SK-N-SH treated with all-trans-retinoic acid at 6 μM for 48 hours (cell line): ENCODE results near the gene PER1.

Source experiments
- ATAC-seq: fragments of 200-7000 bp; cut with Tn5 transposase; 3 replicates; pipeline ENCODE4 v1.9.1; 2020; ENCODE audit warnings: mild to moderate bottlenecking, moderate library complexity
- ARNTL ChIP-seq: fragments of 450-650 bp; formaldehyde crosslinking; IDR thresholded peaks from 2 replicates; pipeline ENCODE4 v1.5.0; 2020; ENCODE audit warnings: low read depth, mild to moderate bottlenecking, moderate library complexity, borderline replicate concordance
- BACH2 ChIP-seq: fragments of 250-450 bp; sonication (Bioruptor Pico); IDR thresholded peaks from 2 replicates; pipeline ENCODE4 v1.9.0; 2021; ENCODE audit warnings: mild to moderate bottlenecking, borderline replicate concordance
- CSDC2 ChIP-seq: fragments of 250-450 bp; sonication (Bioruptor Pico); IDR thresholded peaks from 2 replicates; pipeline ENCODE4 v1.5.0; 2020; ENCODE audit warnings: mild to moderate bottlenecking, moderate library complexity
- ESRRG ChIP-seq: fragments of 250-450 bp; sonication (Bioruptor Pico); IDR thresholded peaks from 2 replicates; pipeline ENCODE4 v1.6.1; 2021; ENCODE audit warnings: mild to moderate bottlenecking
- GLIS3 ChIP-seq: fragments of 250-450 bp; sonication (Bioruptor Pico); IDR thresholded peaks from 2 replicates; pipeline ENCODE4 v1.5.0; 2020; ENCODE audit warnings: mild to moderate bottlenecking, moderate library complexity
- ISL1 ChIP-seq: fragments of 250-450 bp; sonication (Bioruptor Pico); IDR thresholded peaks from 2 replicates; pipeline ENCODE4 v2.1.2; 2022; ENCODE audit warnings: mild to moderate bottlenecking, moderate library complexity
- OSR1 ChIP-seq: fragments of 250-450 bp; sonication (Bioruptor Pico); IDR thresholded peaks from 2 replicates; pipeline ENCODE4 v1.8.0; 2022; ENCODE audit warnings: moderate library complexity, mild to moderate bottlenecking, inconsistent platforms
- PPARA ChIP-seq: fragments of 250-450 bp; sonication (Bioruptor Pico); IDR thresholded peaks from 2 replicates; pipeline ENCODE4 v1.5.0; 2020; ENCODE audit warnings: mild to moderate bottlenecking, borderline replicate concordance
- SNAI2 ChIP-seq: fragments of 250-450 bp; sonication (Bioruptor Pico); IDR thresholded peaks from 2 replicates; pipeline ENCODE4 v1.5.0; 2020; ENCODE audit warnings: mild to moderate bottlenecking, moderate library complexity
- ZNF8 ChIP-seq: fragments of 450-650 bp; formaldehyde crosslinking; IDR thresholded peaks from 2 replicates; pipeline ENCODE4 v1.5.0; 2020; ENCODE audit warnings: mild to moderate bottlenecking, moderate library complexity
- TF ChIP-seq, protein P1 (sequence below): fragments of 250-450 bp; sonication (Bioruptor Pico); IDR thresholded peaks from 2 replicates; pipeline ENCODE4 v1.8.0; 2020; ENCODE audit warnings: mild to moderate bottlenecking, moderate library complexity, borderline replicate concordance
- TF ChIP-seq, protein P2 (sequence below): fragments of 250-450 bp; sonication (Bioruptor Pico); IDR thresholded peaks from 2 replicates; pipeline ENCODE4 v1.5.1; 2021; ENCODE audit warnings: mild to moderate bottlenecking, moderate library complexity
- TF ChIP-seq, protein P3 (sequence below): fragments of 250-450 bp; sonication (Bioruptor Pico); IDR thresholded peaks from 2 replicates; pipeline ENCODE4 v1.8.0; 2021; ENCODE audit warnings: low read depth, mild to moderate bottlenecking, moderate library complexity, borderline replicate concordance
- TF ChIP-seq, protein P4 (sequence below): fragments of 250-450 bp; sonication (Bioruptor Pico); IDR thresholded peaks from 2 replicates; pipeline ENCODE4 v1.5.0; 2020; ENCODE audit warnings: mild to moderate bottlenecking, moderate library complexity

Gene PER1

DNA sequence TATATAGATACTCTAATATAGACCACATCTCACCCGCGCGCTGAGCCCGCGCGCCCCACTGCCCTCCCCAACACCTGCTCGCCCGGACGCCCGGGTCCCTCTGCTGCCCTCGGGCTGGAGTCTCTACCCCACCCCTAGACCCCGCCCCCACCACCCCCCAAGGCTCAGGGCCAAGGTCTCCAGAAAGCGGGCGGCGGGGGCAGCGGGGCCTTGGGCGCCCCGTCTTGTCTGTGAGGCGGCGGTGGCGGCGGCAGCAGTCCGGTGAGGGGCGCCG is 30.9 kb downstream of the PER1 start:
- ATAC-seq = no peak
- no peak for TF ChIP-seq SNAI2 (CRISPR knock-in tag)
- no peak for TF ChIP-seq ZNF8
- TF ChIP-seq, protein P1, sequence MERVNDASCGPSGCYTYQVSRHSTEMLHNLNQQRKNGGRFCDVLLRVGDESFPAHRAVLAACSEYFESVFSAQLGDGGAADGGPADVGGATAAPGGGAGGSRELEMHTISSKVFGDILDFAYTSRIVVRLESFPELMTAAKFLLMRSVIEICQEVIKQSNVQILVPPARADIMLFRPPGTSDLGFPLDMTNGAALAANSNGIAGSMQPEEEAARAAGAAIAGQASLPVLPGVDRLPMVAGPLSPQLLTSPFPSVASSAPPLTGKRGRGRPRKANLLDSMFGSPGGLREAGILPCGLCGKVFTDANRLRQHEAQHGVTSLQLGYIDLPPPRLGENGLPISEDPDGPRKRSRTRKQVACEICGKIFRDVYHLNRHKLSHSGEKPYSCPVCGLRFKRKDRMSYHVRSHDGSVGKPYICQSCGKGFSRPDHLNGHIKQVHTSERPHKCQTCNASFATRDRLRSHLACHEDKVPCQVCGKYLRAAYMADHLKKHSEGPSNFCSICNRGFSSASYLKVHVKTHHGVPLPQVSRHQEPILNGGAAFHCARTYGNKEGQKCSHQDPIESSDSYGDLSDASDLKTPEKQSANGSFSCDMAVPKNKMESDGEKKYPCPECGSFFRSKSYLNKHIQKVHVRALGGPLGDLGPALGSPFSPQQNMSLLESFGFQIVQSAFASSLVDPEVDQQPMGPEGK = no peak
- no peak for TF ChIP-seq PPARA (CRISPR knock-in tag)
- TF ChIP-seq CSDC2 (CRISPR knock-in tag) = no peak
- TF ChIP-seq, protein P2, sequence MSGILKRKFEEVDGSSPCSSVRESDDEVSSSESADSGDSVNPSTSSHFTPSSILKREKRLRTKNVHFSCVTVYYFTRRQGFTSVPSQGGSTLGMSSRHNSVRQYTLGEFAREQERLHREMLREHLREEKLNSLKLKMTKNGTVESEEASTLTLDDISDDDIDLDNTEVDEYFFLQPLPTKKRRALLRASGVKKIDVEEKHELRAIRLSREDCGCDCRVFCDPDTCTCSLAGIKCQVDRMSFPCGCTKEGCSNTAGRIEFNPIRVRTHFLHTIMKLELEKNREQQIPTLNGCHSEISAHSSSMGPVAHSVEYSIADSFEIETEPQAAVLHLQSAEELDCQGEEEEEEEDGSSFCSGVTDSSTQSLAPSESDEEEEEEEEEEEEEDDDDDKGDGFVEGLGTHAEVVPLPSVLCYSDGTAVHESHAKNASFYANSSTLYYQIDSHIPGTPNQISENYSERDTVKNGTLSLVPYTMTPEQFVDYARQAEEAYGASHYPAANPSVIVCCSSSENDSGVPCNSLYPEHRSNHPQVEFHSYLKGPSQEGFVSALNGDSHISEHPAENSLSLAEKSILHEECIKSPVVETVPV (CRISPR knock-in tag) = no peak
- TF ChIP-seq, protein P3, sequence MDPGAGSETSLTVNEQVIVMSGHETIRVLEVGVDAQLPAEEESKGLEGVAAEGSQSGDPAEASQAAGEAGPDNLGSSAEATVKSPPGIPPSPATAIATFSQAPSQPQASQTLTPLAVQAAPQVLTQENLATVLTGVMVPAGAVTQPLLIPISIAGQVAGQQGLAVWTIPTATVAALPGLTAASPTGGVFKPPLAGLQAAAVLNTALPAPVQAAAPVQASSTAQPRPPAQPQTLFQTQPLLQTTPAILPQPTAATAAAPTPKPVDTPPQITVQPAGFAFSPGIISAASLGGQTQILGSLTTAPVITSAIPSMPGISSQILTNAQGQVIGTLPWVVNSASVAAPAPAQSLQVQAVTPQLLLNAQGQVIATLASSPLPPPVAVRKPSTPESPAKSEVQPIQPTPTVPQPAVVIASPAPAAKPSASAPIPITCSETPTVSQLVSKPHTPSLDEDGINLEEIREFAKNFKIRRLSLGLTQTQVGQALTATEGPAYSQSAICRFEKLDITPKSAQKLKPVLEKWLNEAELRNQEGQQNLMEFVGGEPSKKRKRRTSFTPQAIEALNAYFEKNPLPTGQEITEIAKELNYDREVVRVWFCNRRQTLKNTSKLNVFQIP (CRISPR knock-in tag) = no peak

DNA sequence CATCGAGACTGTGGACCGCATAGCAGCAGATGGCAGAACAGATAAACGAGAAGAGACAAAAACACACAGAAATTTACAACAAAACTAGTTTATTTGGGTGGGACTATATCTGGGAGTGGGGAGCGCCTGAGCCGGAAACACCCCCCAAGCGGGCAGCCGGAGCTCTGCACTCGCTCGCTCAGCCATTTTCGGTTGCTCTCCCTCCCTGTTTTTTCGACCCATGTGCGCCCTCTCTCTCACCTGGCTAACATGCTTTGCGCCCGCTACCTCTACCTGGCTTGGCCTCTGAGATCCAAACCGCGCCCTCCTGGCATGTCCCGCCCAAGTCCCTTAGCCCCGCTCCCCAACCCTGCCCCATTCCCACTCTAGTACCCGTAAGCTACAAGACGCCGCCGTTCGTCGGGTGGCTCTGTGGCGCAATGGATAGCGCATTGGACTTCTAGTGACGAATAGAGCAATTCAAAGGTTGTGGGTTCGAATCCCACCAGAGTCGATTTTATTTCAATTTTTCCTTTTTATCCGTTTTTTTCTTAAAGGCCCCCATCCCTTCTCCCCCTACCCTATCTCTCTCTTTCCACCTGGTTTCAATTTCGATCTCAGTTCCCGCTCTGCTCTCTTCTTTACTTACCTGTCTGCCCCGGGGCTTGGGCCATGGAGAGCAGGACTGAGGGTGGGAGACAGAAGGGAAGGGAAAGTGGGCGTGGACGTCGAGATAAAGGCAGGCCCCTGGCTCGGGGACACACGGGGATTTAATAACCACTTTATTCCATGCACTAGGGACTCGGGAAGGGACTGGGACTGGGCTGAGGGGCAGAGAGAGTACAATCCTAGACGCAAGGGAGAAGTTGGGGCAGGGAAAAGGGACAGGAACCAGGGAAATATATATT is 31.4 kb downstream of the PER1 start:
- TF ChIP-seq PPARA (CRISPR knock-in tag) (no peak), ARNTL (CRISPR knock-in tag) (no peak), OSR1 (CRISPR knock-in tag) (no peak), ISL1 (CRISPR knock-in tag) (no peak), SNAI2 (CRISPR knock-in tag) (no peak), ESRRG (CRISPR knock-in tag) (no peak), BACH2 (CRISPR knock-in tag) (no peak)
- TF ChIP-seq, protein P4, sequence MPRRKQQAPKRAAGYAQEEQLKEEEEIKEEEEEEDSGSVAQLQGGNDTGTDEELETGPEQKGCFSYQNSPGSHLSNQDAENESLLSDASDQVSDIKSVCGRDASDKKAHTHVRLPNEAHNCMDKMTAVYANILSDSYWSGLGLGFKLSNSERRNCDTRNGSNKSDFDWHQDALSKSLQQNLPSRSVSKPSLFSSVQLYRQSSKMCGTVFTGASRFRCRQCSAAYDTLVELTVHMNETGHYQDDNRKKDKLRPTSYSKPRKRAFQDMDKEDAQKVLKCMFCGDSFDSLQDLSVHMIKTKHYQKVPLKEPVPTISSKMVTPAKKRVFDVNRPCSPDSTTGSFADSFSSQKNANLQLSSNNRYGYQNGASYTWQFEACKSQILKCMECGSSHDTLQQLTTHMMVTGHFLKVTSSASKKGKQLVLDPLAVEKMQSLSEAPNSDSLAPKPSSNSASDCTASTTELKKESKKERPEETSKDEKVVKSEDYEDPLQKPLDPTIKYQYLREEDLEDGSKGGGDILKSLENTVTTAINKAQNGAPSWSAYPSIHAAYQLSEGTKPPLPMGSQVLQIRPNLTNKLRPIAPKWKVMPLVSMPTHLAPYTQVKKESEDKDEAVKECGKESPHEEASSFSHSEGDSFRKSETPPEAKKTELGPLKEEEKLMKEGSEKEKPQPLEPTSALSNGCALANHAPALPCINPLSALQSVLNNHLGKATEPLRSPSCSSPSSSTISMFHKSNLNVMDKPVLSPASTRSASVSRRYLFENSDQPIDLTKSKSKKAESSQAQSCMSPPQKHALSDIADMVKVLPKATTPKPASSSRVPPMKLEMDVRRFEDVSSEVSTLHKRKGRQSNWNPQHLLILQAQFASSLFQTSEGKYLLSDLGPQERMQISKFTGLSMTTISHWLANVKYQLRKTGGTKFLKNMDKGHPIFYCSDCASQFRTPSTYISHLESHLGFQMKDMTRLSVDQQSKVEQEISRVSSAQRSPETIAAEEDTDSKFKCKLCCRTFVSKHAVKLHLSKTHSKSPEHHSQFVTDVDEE (CRISPR knock-in tag) = no peak
- TF ChIP-seq, protein P1 = no peak
- peak; percentile 2; the same call in 2 of the 3 replicates for ATAC-seq

DNA sequence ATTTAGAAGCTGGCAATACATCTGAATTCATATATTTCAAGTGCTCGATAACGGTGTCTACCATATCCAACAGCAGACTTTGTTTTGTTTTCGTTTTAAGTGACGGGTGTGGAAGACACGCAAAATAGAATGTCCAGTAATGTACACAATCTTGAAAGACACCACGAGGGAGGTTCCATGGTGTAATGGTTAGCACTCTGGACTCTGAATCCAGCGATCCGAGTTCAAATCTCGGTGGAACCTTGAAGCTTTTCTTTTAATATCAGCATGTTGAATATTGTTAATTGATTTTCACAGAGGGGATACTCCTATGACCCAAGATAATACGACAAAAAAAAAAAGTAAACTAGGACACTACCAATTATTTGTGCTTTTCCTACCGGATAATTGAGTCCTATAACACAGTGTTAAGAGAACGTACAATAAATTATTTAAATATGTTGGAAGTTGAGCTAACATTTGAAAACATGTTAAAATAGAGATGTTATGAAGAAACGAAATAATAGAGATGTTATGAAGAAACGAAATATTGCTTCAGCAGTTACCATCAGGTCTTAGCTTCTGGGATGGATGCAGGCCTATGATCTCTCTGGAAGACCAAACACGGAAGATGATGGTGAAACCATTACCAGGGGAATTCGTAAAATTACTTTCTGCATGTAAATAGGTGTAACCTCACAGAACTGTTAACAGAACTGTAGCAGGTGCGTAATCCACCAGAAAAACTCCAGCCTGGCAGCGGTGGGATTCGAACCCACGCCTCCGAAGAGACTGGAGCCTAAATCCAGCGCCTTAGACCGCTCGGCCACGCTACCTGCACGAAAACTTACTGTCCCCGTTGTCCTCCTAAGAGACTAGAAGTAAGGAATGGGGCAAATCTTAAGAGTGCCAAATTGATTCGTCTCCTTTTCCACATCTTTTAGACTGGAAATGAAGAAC is 32.4 kb downstream of the PER1 start:
- ATAC-seq = peak; percentile 28

More for the DNA sequence above, 32.4 kb downstream of the PER1 start:
- TF ChIP-seq SNAI2 (CRISPR knock-in tag) (0 out of 2 replicates have a peak, but pooled peaks have one; percentile 41), GLIS3 (CRISPR knock-in tag) (no peak)
- TF ChIP-seq, all 23 proteins: peak for 1
